ENCODE data around the gene CDH22. TPM values are rescaled to one million over a fixed set of nuclear protein-coding genes. Genes with fewer than 3 reads are reported as not detected.

CDH22 gene
- total RNA-seq, 2 donors from 2014 or later, result 0.22 to 0.77 TPM

DNA sequence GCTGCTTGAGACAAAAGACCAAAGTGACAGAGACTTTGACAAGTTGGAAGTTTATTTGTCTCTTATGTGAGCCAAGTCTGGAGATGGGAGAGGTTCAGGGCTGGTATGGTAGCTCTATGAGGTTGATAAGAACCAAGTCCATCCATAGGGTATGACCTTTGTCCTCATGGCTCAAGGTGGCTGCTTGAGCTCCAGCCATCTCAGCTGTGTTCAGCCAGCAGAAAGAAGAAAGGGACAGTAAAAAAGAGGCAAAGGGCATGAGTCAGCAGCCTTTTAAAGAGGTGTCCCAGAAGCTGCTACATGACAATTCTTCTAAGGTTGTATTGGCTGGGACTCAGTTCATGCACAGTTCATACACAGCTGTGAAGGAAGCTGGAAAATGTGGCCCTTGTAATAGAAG, 141.2 kb downstream of the CDH22 start:
- Histone ChIP-seq H3K27ac (ENCODE audit: low read depth, low read length) (peak overlapping the region; percentile 60), H3K4me1 (ENCODE audit: control insufficient read depth, insufficient read depth, low read length) (no peaks in the 10 kb centered on the region), H3K9ac (ENCODE audit: extremely low read depth, low read length, poor library complexity, severe bottlenecking) (no peak overlapping the region), H3K4me3 (ENCODE audit: low read length) (no peak overlapping the region), H3K36me3 (ENCODE audit: control insufficient read depth, insufficient read depth, low read length) (no peaks in the 10 kb centered on the region), H3K9me3 (ENCODE audit: control insufficient read depth, low read length) (no peaks in the 10 kb centered on the region), H3K27me3 (ENCODE audit: control insufficient read depth, insufficient read depth, low read length, poor library complexity, severe bottlenecking) (peaks cover 28% of the 10 kb centered on the region)
- DNase-seq, result no peak
- no peaks in the 10 kb centered on the region for H3K36me3 Mint-ChIP-seq (ENCODE audit: low read depth)
- peaks cover 45% of the 10 kb centered on the region for H3K27me3 Mint-ChIP-seq (ENCODE audit: insufficient read depth)
- H3K4me1 Mint-ChIP-seq, result no peaks in the 10 kb centered on the region
- no peaks in the 10 kb centered on the region for H3K9me3 Mint-ChIP-seq
- no peak overlapping the region for H3K27ac Mint-ChIP-seq
- no peak overlapping the region for H3K4me3 Mint-ChIP-seq
- TF ChIP-seq, protein P1, sequence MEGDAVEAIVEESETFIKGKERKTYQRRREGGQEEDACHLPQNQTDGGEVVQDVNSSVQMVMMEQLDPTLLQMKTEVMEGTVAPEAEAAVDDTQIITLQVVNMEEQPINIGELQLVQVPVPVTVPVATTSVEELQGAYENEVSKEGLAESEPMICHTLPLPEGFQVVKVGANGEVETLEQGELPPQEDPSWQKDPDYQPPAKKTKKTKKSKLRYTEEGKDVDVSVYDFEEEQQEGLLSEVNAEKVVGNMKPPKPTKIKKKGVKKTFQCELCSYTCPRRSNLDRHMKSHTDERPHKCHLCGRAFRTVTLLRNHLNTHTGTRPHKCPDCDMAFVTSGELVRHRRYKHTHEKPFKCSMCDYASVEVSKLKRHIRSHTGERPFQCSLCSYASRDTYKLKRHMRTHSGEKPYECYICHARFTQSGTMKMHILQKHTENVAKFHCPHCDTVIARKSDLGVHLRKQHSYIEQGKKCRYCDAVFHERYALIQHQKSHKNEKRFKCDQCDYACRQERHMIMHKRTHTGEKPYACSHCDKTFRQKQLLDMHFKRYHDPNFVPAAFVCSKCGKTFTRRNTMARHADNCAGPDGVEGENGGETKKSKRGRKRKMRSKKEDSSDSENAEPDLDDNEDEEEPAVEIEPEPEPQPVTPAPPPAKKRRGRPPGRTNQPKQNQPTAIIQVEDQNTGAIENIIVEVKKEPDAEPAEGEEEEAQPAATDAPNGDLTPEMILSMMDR (conservative IDR thresholded peaks at IDR 0.05), result no peak

DNA sequence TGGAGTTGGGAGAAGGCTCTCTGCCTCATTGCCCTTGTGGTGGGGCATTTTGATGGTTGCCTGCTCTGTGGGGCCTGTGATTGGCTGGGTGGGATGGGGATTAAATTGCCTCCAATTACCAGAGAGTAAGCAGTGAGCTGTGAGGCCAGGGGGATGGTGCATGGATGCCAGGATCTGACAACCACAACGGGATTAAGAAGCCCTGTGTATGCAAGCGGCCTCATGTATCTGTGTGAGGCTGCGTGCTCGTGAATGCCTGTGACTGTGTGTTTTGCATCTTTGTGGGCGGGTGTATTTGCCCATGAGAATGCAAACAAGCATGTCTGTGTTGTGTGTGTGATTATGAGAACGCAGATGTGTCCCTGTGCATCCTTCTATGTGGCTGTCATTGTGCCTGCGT, 144.0 kb downstream of the CDH22 start:
- H3K4me1 Mint-ChIP-seq, result no peaks in the 10 kb centered on the region
- peaks cover 31% of the 10 kb centered on the region for H3K27me3 ChIP-seq (ENCODE audit: control insufficient read depth, insufficient read depth, low read length, poor library complexity, severe bottlenecking)
- no peak overlapping the region for H3K4me3 ChIP-seq (ENCODE audit: low read length)
- peaks cover 34% of the 10 kb centered on the region for H3K27me3 Mint-ChIP-seq (ENCODE audit: insufficient read depth)
- no peaks in the 10 kb centered on the region for H3K9me3 Mint-ChIP-seq
- H3K36me3 Mint-ChIP-seq (ENCODE audit: low read depth), result no peaks in the 10 kb centered on the region
- H3K4me1 ChIP-seq (ENCODE audit: control insufficient read depth, insufficient read depth, low read length), result no peaks in the 10 kb centered on the region
- H3K27ac Mint-ChIP-seq, result no peak overlapping the region
- H3K4me3 Mint-ChIP-seq, result no peak overlapping the region
- no peaks in the 10 kb centered on the region for H3K36me3 ChIP-seq (ENCODE audit: control insufficient read depth, insufficient read depth, low read length)
- no peak overlapping the region for H3K9ac ChIP-seq (ENCODE audit: extremely low read depth, low read length, poor library complexity, severe bottlenecking)
- TF ChIP-seq, protein P1 (conservative IDR thresholded peaks at IDR 0.05), result no peak
- no peaks in the 10 kb centered on the region for H3K9me3 ChIP-seq (ENCODE audit: control insufficient read depth, low read length)
- no peak overlapping the region for H3K27ac ChIP-seq (ENCODE audit: low read depth, low read length)
- peak; percentile 74 for DNase-seq
- WGBS, 2 experiments (ENCODE audit: insufficient coverage in 1 of 2, insufficient read length in 1 of 2), result 70 to 84% methylated on average over 5 to 7 of the region's 7 CpGs

- H3K9me3 ChIP-seq (ENCODE audit: control insufficient read depth, low read length), result no peaks in the 10 kb centered on the region
- no peak overlapping the region for H3K27ac ChIP-seq (ENCODE audit: low read depth, low read length)
- Mint-ChIP-seq H3K9me3 (no peaks in the 10 kb centered on the region), H3K4me1 (peaks cover 2% of the 10 kb centered on the region), H3K4me3 (no peak overlapping the region), H3K36me3 (ENCODE audit: low read depth) (no peaks in the 10 kb centered on the region), H3K27me3 (ENCODE audit: insufficient read depth) (peaks cover 32% of the 10 kb centered on the region), H3K27ac (no peak overlapping the region)
- H3K9ac ChIP-seq (ENCODE audit: extremely low read depth, low read length, poor library complexity, severe bottlenecking), result no peak overlapping the region
- H3K4me3 ChIP-seq (ENCODE audit: low read length), result no peak overlapping the region
- DNase-seq, result no peak
- no peaks in the 10 kb centered on the region for H3K4me1 ChIP-seq (ENCODE audit: control insufficient read depth, insufficient read depth, low read length)
- TF ChIP-seq, protein P1 (conservative IDR thresholded peaks at IDR 0.05), result no peak
- 60 to 95% methylated on average over 1 of the region's 1 CpG for WGBS, 2 experiments (ENCODE audit: insufficient coverage in 1 of 2, insufficient read length in 1 of 2)
- H3K36me3 ChIP-seq (ENCODE audit: control insufficient read depth, insufficient read depth, low read length), result no peaks in the 10 kb centered on the region
- peaks cover 34% of the 10 kb centered on the region for H3K27me3 ChIP-seq (ENCODE audit: control insufficient read depth, insufficient read depth, low read length, poor library complexity, severe bottlenecking)
Observed at GRCh38 chr20:46161921-46162320, 146.4 kb downstream of the CDH22 start.
